Activated CD8-positive, alpha-beta T cell treated with anti-CD3 and anti-CD28 coated beads, Interleukin-2, amount 10 ng/mL, durations not matched to agents 7 days and 5 days (primary cell): ENCODE measurements around the gene UQCR11. TPM values are rescaled to one million over a fixed set of nuclear protein-coding genes. Genes with fewer than 3 reads are reported as not detected.

ENCODE experiments used
- ATAC-seq: fragments of 150-1000 bp; cut with Tn5 transposase; one replicate; pipeline ENCODE4 v1.10.0; 2021; ENCODE audit warnings: moderate library complexity
- CTCF ChIA-PET: fragments of 350-600 bp; sonication (Branson Sonifier 250); formaldehyde crosslinking; loops from one replicate; lab custom pipeline; 2021; ENCODE audit warnings: antibody characterized with exemption; lab: Charles Lee
- POLR2A ChIA-PET: fragments of 350-600 bp; sonication (Branson Sonifier 250); formaldehyde crosslinking; loops from one replicate; lab custom pipeline; 2021; ENCODE audit warnings: antibody characterized with exemption; lab: Charles Lee
- DNase-seq: peaks from one replicate; pipeline ENCODE4 v3.0.0-alpha.2; 2020
- H3K27ac Mint-ChIP-seq: one replicate; pipeline ENCODE4 v1.8.0; 2021; ENCODE audit warnings: mild to moderate bottlenecking, mixed read lengths
- H3K27me3 Mint-ChIP-seq: one replicate; pipeline ENCODE4 v1.8.0; 2021; ENCODE audit warnings: low read depth, mixed read lengths
- H3K36me3 Mint-ChIP-seq: one replicate; pipeline ENCODE4 v1.8.0; 2021; ENCODE audit warnings: low read depth, mixed read lengths
- H3K4me1 Mint-ChIP-seq: one replicate; pipeline ENCODE4 v1.8.0; 2021; ENCODE audit warnings: low read depth, mixed read lengths
- H3K4me3 Mint-ChIP-seq: one replicate; pipeline ENCODE4 v1.8.0; 2021; ENCODE audit warnings: mild to moderate bottlenecking, mixed read lengths
- H3K9me3 Mint-ChIP-seq: one replicate; pipeline ENCODE4 v1.8.0; 2022; ENCODE audit warnings: mixed read lengths; ENCODE audit not compliant: insufficient read depth
- total RNA-seq, 2 experiments: library from RNA; stranded (reverse); gene quantifications; one replicate each; pipeline ENCODE4 v1.2.3, GENCODE V29; 2021

The UQCR11 gene
- total RNA-seq, 2 experiments from 2014 or later, result 180 to 195 TPM

- no peak overlapping the region for H3K27ac Mint-ChIP-seq
- DNase-seq (no peak), ATAC-seq (no peak)
- no peaks in the 10 kb centered on the region for H3K4me1 Mint-ChIP-seq
- POLR2A ChIA-PET, result no interaction called here
- CTCF ChIA-PET, result no interaction called here
- no peaks in the 10 kb centered on the region for H3K9me3 Mint-ChIP-seq
- peaks cover 28% of the 10 kb centered on the region for H3K36me3 Mint-ChIP-seq
- H3K27me3 Mint-ChIP-seq, result no peaks in the 10 kb centered on the region
- no peak overlapping the region for H3K4me3 Mint-ChIP-seq
These were observed 28.1 kb upstream of the UQCR11 start for GRCh38 chr19:1633269-1633826.

- ChIA-PET POLR2A (no interaction called here), CTCF (no interaction called here)
- H3K9me3 Mint-ChIP-seq, result no peaks in the 10 kb centered on the region
- no peak for DNase-seq
- H3K27me3 Mint-ChIP-seq, result no peaks in the 10 kb centered on the region
- peak overlapping the region; percentile 64 for H3K27ac Mint-ChIP-seq
- ATAC-seq, result no peak
- H3K36me3 Mint-ChIP-seq, result peaks cover 21% of the 10 kb centered on the region
- no peaks in the 10 kb centered on the region for H3K4me1 Mint-ChIP-seq
- no peak overlapping the region for H3K4me3 Mint-ChIP-seq
These were observed 27.4 kb upstream of the UQCR11 start for GRCh38 chr19:1632462-1633268.

- Mint-ChIP-seq H3K36me3 (peaks cover 15% of the 10 kb centered on the region), H3K27ac (no peak overlapping the region), H3K9me3 (no peaks in the 10 kb centered on the region), H3K27me3 (no peaks in the 10 kb centered on the region), H3K4me1 (no peaks in the 10 kb centered on the region), H3K4me3 (no peak overlapping the region)
- DNase-seq (no peak), ATAC-seq (no peak)
- CTCF ChIA-PET, result no interaction called here
- POLR2A ChIA-PET, result no interaction called here
These were observed 26.4 kb upstream of the UQCR11 start for GRCh38 chr19:1631557-1632100.

- Mint-ChIP-seq H3K27me3 (no peaks in the 10 kb centered on the region), H3K36me3 (peaks cover 14% of the 10 kb centered on the region), H3K27ac (no peak overlapping the region), H3K4me3 (no peak overlapping the region), H3K4me1 (no peaks in the 10 kb centered on the region), H3K9me3 (no peaks in the 10 kb centered on the region)
- ChIA-PET POLR2A (no interaction called here), CTCF (no interaction called here)
- DNase-seq (no peak), ATAC-seq (no peak)
These were observed 25.5 kb upstream of the UQCR11 start for GRCh38 chr19:1630811-1631210.

DNA sequence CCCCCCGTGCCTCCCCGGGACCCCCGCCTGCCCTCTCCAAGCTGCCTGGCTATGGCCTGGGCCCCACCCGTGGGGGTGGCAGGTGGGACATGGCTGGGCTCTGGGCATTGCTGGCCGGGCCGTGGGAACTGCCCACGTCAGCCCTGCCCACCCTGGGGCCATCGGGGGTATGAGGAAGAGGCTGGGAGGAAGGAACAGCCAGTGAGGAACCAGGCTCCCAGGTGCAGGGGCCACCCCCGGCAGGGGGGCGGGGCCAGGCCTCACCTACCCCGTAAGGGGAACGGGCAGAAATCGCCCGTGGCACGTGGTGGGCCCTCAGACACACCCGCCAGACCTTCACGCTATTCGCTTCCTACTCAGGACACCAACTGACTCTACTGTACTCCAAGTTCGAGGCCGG is 24.8 kb upstream of the UQCR11 start:
- Mint-ChIP-seq H3K9me3 (no peaks in the 10 kb centered on the region), H3K4me3 (no peak overlapping the region), H3K36me3 (peaks cover 7% of the 10 kb centered on the region), H3K4me1 (no peaks in the 10 kb centered on the region), H3K27ac (no peak overlapping the region), H3K27me3 (no peaks in the 10 kb centered on the region)
- ChIA-PET CTCF (no interaction called here), POLR2A (no interaction called here)
- ATAC-seq (no peak), DNase-seq (no peak)

DNA sequence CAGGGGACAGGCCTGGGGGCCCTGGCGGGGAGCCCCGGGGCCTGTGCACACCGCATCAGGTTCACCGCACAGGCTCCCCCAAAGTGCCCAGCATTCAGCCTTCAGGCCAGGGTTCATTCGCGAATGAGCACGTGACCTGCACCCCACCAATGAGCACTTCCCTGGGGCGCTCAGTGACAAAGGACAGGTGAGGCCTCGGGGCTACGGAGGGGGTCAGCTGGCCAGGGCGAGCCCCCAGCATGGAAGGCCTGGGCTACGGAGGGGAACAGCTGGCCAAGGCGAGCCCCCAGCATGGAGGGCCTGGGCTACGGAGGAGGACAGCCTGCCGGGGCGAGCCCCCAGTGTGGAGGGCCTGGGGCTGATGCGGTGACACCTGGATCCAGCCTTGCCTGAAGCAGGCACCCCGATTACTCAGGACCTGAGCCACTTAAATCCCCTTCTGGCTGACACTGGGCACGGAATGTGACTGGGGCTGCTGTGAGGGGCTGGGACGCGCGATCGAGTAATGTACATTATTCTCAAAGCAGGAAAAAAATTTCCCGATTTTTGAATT is 24.1 kb upstream of the UQCR11 start:
- POLR2A ChIA-PET, result no interaction called here
- peaks cover 12% of the 10 kb centered on the region for H3K36me3 Mint-ChIP-seq
- no peak overlapping the region for H3K27ac Mint-ChIP-seq
- ATAC-seq, result no peak
- DNase-seq, result no peak
- no peak overlapping the region for H3K4me3 Mint-ChIP-seq
- CTCF ChIA-PET, result no interaction called here
- no peaks in the 10 kb centered on the region for H3K27me3 Mint-ChIP-seq
- H3K9me3 Mint-ChIP-seq, result no peaks in the 10 kb centered on the region
- no peaks in the 10 kb centered on the region for H3K4me1 Mint-ChIP-seq

- ChIA-PET CTCF (no interaction called here), POLR2A (no interaction called here)
- Mint-ChIP-seq H3K27ac (no peak overlapping the region), H3K9me3 (no peaks in the 10 kb centered on the region), H3K27me3 (no peaks in the 10 kb centered on the region), H3K36me3 (peaks cover 19% of the 10 kb centered on the region), H3K4me3 (no peak overlapping the region), H3K4me1 (no peaks in the 10 kb centered on the region)
- no peak for ATAC-seq
- DNase-seq, result no peak
These were observed 21.9 kb upstream of the UQCR11 start for GRCh38 chr19:1627194-1627593.

- no peaks in the 10 kb centered on the region for H3K4me1 Mint-ChIP-seq
- H3K27me3 Mint-ChIP-seq, result no peaks in the 10 kb centered on the region
- H3K4me3 Mint-ChIP-seq, result no peak overlapping the region
- no peaks in the 10 kb centered on the region for H3K9me3 Mint-ChIP-seq
- DNase-seq (no peak), ATAC-seq (no peak)
- ChIA-PET CTCF (no interaction called here), POLR2A (no interaction called here)
- H3K36me3 Mint-ChIP-seq, result peaks cover 19% of the 10 kb centered on the region
- no peak overlapping the region for H3K27ac Mint-ChIP-seq
These were observed 21.3 kb upstream of the UQCR11 start for GRCh38 chr19:1626417-1627010.

- Mint-ChIP-seq H3K27ac (no peak overlapping the region), H3K36me3 (peaks cover 19% of the 10 kb centered on the region), H3K27me3 (no peaks in the 10 kb centered on the region), H3K4me3 (no peak overlapping the region), H3K4me1 (no peaks in the 10 kb centered on the region), H3K9me3 (no peaks in the 10 kb centered on the region)
- ATAC-seq, result peak; percentile 66
- ChIA-PET CTCF (no interaction called here), POLR2A (no interaction called here)
- peak; percentile 60 for DNase-seq
These were observed 19.2 kb upstream of the UQCR11 start for GRCh38 chr19:1624458-1624857.

DNA sequence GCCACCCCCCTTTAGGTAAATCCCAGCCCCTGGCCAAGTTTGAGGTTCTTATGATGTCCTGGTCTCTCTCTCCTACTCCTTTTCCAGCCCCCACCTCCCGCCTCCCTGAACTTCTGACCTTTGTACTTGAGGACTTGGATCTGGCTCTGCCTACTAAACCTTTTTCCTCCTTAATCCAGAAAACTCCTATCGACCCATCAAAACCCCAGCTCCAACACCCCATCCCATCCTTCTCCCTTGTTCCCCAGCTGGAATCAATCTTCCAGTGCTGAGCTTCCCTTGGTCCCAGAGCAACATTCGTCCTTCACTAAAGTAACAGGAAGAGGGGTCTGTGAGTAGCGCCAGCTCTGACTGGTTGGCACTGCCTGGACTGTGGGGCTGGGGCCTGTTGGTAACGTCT is 17.3 kb upstream of the UQCR11 start:
- POLR2A ChIA-PET, result no interaction called here
- H3K4me1 Mint-ChIP-seq, result peaks cover 8% of the 10 kb centered on the region
- CTCF ChIA-PET, result interaction anchor here (1.2 kb wide), 1 partner anchor 29 kb away, joined by 3 read pairs; the partner anchor contains the start of gene TCF3
- no peak overlapping the region for H3K4me3 Mint-ChIP-seq
- H3K27me3 Mint-ChIP-seq, result no peaks in the 10 kb centered on the region
- H3K27ac Mint-ChIP-seq, result no peak overlapping the region
- no peaks in the 10 kb centered on the region for H3K9me3 Mint-ChIP-seq
- peaks cover 29% of the 10 kb centered on the region for H3K36me3 Mint-ChIP-seq
- DNase-seq (no peak), ATAC-seq (no peak)

- no peak for DNase-seq
- ChIA-PET CTCF (interaction anchor here (1.2 kb wide), 1 partner anchor 30 kb away, joined by 3 read pairs; the partner anchor contains the start of gene TCF3), POLR2A (no interaction called here)
- H3K9me3 Mint-ChIP-seq, result no peaks in the 10 kb centered on the region
- H3K36me3 Mint-ChIP-seq, result peaks cover 31% of the 10 kb centered on the region
- no peak for ATAC-seq
- H3K27ac Mint-ChIP-seq, result no peak overlapping the region
- no peaks in the 10 kb centered on the region for H3K27me3 Mint-ChIP-seq
- peaks cover 12% of the 10 kb centered on the region for H3K4me1 Mint-ChIP-seq
- no peak overlapping the region for H3K4me3 Mint-ChIP-seq
These were observed 16.7 kb upstream of the UQCR11 start for GRCh38 chr19:1622007-1622406.

- Mint-ChIP-seq H3K36me3 (peaks cover 35% of the 10 kb centered on the region), H3K27me3 (no peaks in the 10 kb centered on the region), H3K4me1 (peaks cover 16% of the 10 kb centered on the region), H3K4me3 (no peak overlapping the region), H3K27ac (no peak overlapping the region), H3K9me3 (no peaks in the 10 kb centered on the region)
- DNase-seq, result no peak
- ChIA-PET CTCF (interaction anchor here (1.2 kb wide), 1 partner anchor 30 kb away, joined by 3 read pairs; the partner anchor contains the start of gene TCF3), POLR2A (no interaction called here)
- no peak for ATAC-seq
These were observed 16.3 kb upstream of the UQCR11 start for GRCh38 chr19:1621574-1621973.
